Measurements from ENCODE around the gene TIMELESS.
"Not testable (repeated sequence)": the region's sequence is repeated elsewhere in the genome, so short reads cannot be mapped to it uniquely, and the experiment has no call there.

TIMELESS gene

GRCh38 chr12:56448860-56449621, at the start of gene TIMELESS:
TSS of gene TIMELESS (minus strand) at chr12:56449426. CDS start at chr12:56434170, 15,256 bp downstream.
- peak; percentile 75 to 96 for DNase-seq

DNA sequence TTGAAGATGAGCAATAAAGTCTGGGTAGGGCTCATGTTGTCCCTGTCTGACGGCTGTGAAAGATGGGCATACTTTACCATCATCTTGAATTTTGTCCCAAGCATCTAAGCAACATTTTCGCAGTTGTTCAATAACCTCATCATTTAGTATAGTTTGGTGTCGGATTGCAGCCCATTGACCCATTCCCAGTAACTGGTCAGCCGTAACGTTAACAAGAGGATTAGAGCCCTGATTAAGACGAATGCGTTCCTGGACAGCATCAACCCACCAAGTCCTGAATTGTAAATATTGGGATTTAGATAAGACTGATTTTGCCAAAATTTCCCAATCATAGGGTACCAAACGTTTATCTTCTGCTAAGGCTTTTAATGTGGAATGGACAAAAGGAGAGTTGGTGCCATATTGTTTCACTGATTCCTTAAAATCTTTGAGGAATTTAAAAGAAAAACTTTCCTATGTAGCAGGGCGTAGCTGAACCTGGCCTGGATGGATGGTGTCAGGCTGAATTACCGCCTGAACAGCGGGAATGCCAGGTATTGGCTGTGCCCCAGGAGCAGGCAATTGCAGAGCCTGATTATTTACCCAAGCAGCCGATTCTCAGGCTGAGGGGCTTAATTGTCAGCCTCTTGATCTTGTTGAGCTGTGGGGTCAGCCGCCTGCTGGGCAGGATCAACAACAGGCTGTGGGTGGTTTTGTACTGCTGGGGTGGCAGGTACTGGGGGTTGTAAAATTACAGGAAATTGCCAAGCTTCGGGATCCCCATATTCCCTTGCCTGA, 49.1 kb upstream of the TIMELESS start:
- DNase-seq = not testable (repeated sequence)

DNA sequence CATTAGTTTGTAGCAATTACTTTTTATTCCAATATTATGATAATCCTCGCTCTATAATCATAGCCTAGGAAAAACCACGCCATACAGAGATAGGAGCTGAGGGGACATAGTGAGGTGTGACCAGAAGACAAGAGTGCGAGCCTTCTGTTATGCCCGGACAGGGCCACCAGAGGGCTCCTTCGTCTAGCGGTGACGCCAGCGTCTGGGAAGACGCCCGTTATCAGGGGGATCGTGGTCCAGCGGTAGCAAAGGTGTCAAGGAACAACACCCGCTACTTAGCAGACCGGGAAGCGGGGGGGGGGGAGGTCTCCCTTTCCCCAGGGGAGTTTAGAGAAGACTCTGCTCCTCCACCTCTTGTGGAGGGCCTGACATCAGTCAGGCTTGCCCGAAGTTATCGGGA, 47.5 kb upstream of the TIMELESS start:
- DNase-seq = not testable (repeated sequence)

GRCh38 chr12:56494481-56494880, 45.3 kb upstream of the TIMELESS start:
- DNase-seq = not testable (repeated sequence)

- not testable (repeated sequence) for DNase-seq
Observed at GRCh38 chr12:56494106-56494415, 44.8 kb upstream of the TIMELESS start.

- DNase-seq = not testable (repeated sequence)
Observed at GRCh38 chr12:56493409-56494105, 44.3 kb upstream of the TIMELESS start.

GRCh38 chr12:56490360-56490759, 41.1 kb upstream of the TIMELESS start:
- DNase-seq = no peak

DNA sequence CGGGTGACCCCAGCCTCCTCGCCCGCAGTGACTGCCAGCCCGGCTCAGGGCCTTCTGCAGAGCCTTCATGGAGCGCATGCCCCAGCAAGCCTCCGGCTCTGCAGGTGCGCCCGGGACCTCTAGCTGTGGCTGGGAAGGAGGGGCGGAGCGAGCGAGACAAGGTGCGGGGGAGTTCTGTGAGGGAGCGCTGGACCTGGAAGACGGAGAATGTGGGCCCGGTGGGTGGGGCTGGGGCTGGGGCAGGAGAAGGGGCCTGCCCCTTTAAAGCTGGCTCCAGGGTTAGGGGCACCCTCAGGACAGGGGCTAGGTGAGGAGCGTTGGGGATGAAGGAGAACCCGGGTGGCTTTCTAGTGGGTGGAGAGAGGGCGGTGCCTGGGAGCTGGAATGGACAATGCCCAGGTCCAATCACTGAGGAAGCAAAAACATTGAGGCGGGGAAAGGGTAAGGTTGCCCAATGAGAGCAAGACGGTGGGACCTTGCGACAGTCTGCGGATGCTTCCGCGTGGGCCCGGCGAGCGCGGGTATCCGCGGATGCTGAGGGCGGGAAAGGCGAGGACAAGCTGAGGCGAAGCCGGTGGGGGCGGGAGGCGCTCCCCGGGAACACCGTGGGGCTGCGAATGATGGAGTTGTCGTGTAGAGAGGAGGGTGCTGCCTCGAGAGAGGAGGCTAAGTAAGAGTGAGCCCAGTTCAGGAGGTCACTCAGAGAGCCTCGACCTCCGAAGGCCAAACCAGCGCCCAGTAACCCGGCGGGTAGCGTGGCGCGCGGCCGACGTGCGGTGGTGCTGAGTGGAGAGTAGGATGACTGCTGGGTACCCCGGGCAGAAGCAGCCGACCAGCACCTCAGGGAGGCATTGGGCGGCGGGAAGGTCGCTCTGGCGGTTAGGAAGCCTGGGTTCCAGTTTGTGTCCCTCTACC, 39.1 kb upstream of the TIMELESS start, which contains the start of gene GLS2:
GLS2 (minus strand) TSS at position 121 of the 915 bp plus-strand sequence; CDS start at position 78, 43 bp downstream.
- DNase-seq = peak; percentile 91 to 93

DNA sequence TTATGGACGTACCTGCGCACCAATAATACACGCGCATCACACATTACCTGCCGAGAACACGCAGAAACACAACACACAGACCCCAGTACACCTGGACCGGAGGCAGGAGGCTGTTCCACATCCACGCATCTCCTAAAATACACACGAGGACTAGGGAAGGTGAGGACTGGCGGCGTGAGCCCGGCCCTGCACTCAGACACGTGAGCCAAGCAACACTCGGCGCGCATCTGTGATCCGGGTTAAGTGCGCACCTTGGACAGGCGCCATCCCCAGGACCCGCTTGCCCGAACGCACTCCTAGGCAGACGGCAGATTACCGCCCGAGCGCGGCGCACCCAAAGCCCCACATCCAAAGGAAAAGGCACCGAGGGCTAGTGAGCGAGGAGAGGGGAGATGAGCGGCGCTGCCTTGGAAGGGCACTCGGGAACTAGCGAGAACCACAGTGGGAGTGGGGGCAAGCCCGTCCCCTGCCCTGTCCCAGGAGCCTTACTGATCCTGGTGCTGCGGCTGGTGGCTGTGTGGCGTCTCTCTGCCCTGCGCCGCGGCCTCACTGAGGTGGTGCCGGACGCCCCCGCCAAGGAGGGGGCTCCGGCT, 38.3 kb upstream of the TIMELESS start:
- peak; percentile 60 to 84 for DNase-seq

DNA sequence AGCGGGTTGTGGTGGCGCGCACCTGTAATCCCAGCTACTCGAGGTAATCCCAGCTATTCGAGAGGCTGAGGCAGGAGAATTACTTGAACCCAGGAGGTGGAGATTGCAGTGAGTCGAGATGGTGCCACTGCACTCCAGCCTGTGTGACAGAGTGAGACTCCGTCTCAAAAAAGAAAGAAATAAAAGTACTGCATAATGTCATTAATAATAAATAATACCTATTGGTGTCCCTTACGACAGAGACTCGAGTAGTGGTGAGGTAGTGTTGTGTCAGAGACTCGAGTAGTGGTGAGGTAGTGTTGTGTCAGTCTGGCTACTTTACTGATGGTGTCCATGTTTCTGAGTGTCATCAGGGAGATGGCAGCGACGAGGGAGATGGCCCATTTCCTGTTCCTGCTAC, 37.5 kb upstream of the TIMELESS start:
- no peak for DNase-seq

- DNase-seq = no peak
Observed at GRCh38 chr12:56484566-56484965, 35.3 kb upstream of the TIMELESS start.

GRCh38 chr12:56479625-56480024, 30.4 kb upstream of the TIMELESS start:
- no peak for DNase-seq

- no peak for DNase-seq
Observed at GRCh38 chr12:56477521-56478225, 28.4 kb upstream of the TIMELESS start.

- DNase-seq = no peak
Observed at GRCh38 chr12:56476972-56477432, 27.8 kb upstream of the TIMELESS start.

DNA sequence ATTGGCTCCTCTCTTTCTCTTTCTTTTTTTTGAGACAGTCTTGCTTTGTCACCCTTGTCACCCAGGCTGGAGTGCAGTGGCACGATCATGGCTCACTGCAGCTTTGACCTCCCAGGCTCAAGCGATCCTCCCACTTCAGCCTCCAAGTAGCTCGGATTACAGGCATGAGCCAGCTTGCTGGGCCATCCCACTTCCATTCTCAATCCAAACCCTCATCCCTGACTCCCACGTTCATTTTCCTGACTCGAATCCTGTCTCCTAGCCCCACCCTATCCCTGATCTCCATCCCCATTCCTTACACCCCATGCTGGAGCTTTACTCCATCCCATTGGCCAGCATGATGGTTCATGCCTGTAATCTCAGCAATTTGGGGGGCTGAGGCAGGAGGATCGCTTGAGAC, 26.9 kb upstream of the TIMELESS start:
- no peak for DNase-seq

GRCh38 chr12:56474389-56474788, 25.2 kb upstream of the TIMELESS start:
- no peak for DNase-seq

DNA sequence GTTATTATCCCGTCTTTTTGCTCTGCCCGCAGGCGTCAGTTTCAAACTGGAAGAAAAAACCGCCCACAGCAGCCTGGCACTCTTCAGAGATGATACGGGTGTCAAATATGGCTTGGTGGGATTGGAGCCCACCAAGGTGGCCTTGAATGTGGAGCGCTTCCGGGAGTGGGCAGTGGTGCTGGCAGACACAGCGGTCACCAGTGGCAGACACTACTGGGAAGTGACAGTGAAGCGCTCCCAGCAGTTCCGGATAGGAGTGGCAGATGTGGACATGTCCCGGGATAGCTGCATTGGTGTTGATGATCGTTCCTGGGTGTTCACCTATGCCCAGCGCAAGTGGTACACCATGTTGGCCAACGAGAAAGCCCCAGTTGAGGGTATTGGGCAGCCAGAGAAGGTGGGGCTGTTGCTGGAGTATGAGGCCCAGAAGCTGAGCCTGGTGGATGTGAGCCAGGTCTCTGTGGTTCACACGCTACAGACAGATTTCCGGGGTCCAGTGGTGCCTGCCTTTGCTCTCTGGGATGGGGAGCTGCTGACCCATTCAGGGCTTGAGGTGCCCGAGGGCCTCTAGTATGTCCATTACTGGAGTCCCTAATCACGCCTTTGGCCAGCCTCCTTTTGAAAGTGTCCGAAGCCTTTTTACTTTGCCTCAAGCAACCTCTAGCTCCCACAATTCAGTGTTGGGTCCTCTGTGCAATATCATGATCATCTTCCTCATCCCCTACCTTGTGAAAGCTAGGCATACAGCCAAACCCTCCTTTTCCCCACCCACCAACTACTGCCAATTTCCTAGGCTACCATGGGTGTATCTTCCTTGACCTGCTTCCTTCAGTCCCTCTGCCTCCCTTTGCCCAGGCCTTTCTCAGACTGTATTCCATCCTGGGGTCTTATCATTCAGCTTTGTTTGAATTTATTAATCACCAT, 20.0 kb upstream of the TIMELESS start:
- DNase-seq = no peak

- DNase-seq = peak; percentile 92 to 96
Observed at GRCh38 chr12:56468216-56469006, 19.2 kb upstream of the TIMELESS start, which contains the start of gene SPRYD4. TSS of gene SPRYD4 (plus strand) at chr12:56468578. CDS start at chr12:56468592, 14 bp downstream.

DNA sequence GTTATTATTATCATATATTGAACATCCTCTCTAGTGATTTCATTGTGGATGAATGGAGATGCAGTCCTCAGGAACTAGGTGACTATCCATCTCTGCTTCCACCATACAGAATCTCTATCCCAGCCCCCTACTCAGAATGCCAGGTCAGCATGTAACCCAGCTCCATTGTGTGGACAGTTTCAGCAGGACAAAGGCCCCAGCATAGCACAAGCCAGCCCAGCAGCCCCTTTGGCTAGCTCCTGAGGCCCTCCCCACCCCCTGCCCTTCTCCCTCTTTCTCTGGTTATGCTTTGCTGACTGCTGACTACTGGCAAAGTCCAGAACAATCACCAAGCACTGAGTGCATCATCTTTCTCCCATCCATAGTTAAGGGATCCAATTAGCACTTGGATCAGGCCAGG, 13.3 kb upstream of the TIMELESS start:
- DNase-seq = no peak

All from NCI-H187 (cell line).